Neuronal stem cell (in vitro differentiated cells): ENCODE results near the gene PARP2.

Source experiments
- DNase-seq: peaks from one replicate; pipeline ENCODE4 v3.0.0-alpha.2; 2013; ENCODE audit warnings: low spot score
- H2AFZ ChIP-seq: one replicate; pipeline ENCODE4 v1.6.1; 2013; ENCODE audit warnings: mild to moderate bottlenecking, low read length, inconsistent platforms
- H2AK5ac ChIP-seq: 2 replicates; pipeline ENCODE4 v1.6.1; 2013; ENCODE audit warnings: low read depth, mild to moderate bottlenecking, inconsistent platforms, low read length, moderate library complexity, mixed read lengths
- H2BK120ac ChIP-seq: 2 replicates; pipeline ENCODE4 v1.6.1; 2013; ENCODE audit warnings: low read depth, mild to moderate bottlenecking, inconsistent platforms, low read length, moderate library complexity, mixed read lengths
- H2BK12ac ChIP-seq: one replicate; pipeline ENCODE4 v1.6.1; 2013; ENCODE audit warnings: low read length, inconsistent platforms
- H2BK15ac ChIP-seq: 2 replicates; pipeline ENCODE4 v1.6.1; 2013; ENCODE audit warnings: mild to moderate bottlenecking, low read length, inconsistent platforms, mixed read lengths
- H2BK5ac ChIP-seq: one replicate; pipeline ENCODE4 v1.6.1; 2013; ENCODE audit warnings: inconsistent platforms, mild to moderate bottlenecking, low read length, moderate library complexity
- H3K14ac ChIP-seq: one replicate; pipeline ENCODE4 v1.6.1; 2013; ENCODE audit warnings: low read length, inconsistent platforms
- H3K18ac ChIP-seq: 2 replicates; pipeline ENCODE4 v1.6.1; 2013; ENCODE audit warnings: low read length, inconsistent platforms
- H3K23ac ChIP-seq: 2 replicates; pipeline ENCODE4 v1.6.1; 2013; ENCODE audit warnings: low read depth, mild to moderate bottlenecking, mixed read lengths, low read length, inconsistent platforms; ENCODE audit not compliant: poor library complexity
- H3K27ac ChIP-seq: replicated peaks from 3 replicates; pipeline ENCODE4 v1.5.1; 2013; ENCODE audit warnings: low read length, inconsistent platforms
- H3K27me3 ChIP-seq, 3 experiments: 2 replicates each; pipeline ENCODE4 v1.6.1; 2013; ENCODE audit warnings: low read length in 3 of 3, mild to moderate bottlenecking in 2 of 3, inconsistent platforms in 1 of 3, low read depth in 1 of 3, mixed read lengths in 1 of 3, moderate library complexity in 1 of 3; ENCODE audit not compliant: control insufficient read depth in 3 of 3, insufficient read depth in 3 of 3
- H3K36me3 ChIP-seq, 2 donors: replicated peaks in 1 of 2; 2 replicates each; pipeline ENCODE4 v1.6.1; 2013; ENCODE audit warnings: low read length in 2 of 2; ENCODE audit not compliant: control insufficient read depth in 2 of 2, insufficient read depth in 2 of 2
- H3K4ac ChIP-seq: 2 replicates; pipeline ENCODE4 v1.6.1; 2013; ENCODE audit warnings: inconsistent platforms, mild to moderate bottlenecking, low read length, moderate library complexity
- H3K4me1 ChIP-seq, 2 donors: 1 replicate in 1 of 2; 2 replicates in 1 of 2; pipeline ENCODE4 v1.6.1; 2013; ENCODE audit warnings: low read length in 2 of 2, low read depth in 1 of 2; ENCODE audit not compliant: control insufficient read depth in 2 of 2, insufficient read depth in 1 of 2
- H3K4me2 ChIP-seq: one replicate; pipeline ENCODE4 v1.6.1; 2013; ENCODE audit warnings: mild to moderate bottlenecking, low read length, inconsistent platforms; ENCODE audit not compliant: insufficient read depth, poor library complexity, severe bottlenecking
- H3K4me3 ChIP-seq, 2 donors: 2 replicates each; pipeline ENCODE4 v1.5.1; 2013; ENCODE audit warnings: low read length in 2 of 2, mild to moderate bottlenecking in 2 of 2, inconsistent platforms in 1 of 2, moderate library complexity in 1 of 2
- H3K79me1 ChIP-seq: one replicate; pipeline ENCODE4 v1.6.1; 2013; ENCODE audit warnings: low read depth, mild to moderate bottlenecking, inconsistent platforms, low read length, moderate library complexity
- H3K9ac ChIP-seq: one replicate; pipeline ENCODE4 v1.6.1; 2013; ENCODE audit warnings: mild to moderate bottlenecking, low read depth, low read length, inconsistent platforms; ENCODE audit not compliant: poor library complexity
- H3K9me3 ChIP-seq, 2 donors: replicated peaks in 1 of 2; 2 replicates each; pipeline versions ENCODE3 to v1.6.1; 2013; ENCODE audit warnings: low read length in 2 of 2, mild to moderate bottlenecking in 2 of 2, inconsistent platforms in 1 of 2, low read depth in 1 of 2, mixed read lengths in 1 of 2, moderate library complexity in 1 of 2; ENCODE audit not compliant: control insufficient read depth in 2 of 2, insufficient read depth in 1 of 2
- H4K8ac ChIP-seq: one replicate; pipeline ENCODE4 v1.6.1; 2013; ENCODE audit warnings: low read depth, mild to moderate bottlenecking, inconsistent platforms, low read length, moderate library complexity
- H4K91ac ChIP-seq: one replicate; pipeline ENCODE4 v1.6.1; 2013; ENCODE audit warnings: low read length, low read depth, mild to moderate bottlenecking, inconsistent platforms; ENCODE audit not compliant: poor library complexity
- WGBS, 2 donors: extraction: QIAGEN DNeasy Blood & Tissue Kit; methylation state at CpG; one replicate each; pipeline ENCODE4 v1.1.7; 2013; ENCODE audit warnings: missing lambda C conversion rate in 2 of 2, mixed read lengths in 1 of 2; ENCODE audit not compliant: insufficient read length in 2 of 2, insufficient replicate concordance in 1 of 2; ENCODE audit errors: extremely low coverage in 2 of 2; 5-methylcytosine and 5-hydroxymethylcytosine counted together

PARP2 gene

DNA sequence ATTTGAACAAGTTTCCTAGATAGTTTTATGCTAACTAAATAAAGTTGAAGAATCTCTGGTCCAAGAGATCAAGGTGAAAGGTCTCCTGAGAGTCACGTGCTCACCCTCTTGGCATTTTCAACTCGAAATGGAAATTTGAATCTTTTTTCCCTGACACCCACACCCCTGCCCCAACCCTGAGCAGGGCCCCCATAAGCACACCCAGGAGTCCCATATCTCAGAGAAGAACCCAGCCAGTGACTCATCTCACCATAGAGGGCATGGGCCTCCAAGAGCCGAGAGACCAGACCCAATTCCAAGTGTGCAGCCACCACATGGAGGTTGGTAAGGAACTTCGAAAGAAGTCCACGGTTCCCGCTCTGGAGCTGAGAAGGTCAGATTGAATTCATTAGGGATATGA is 37.2 kb downstream of the PARP2 start:
- no peak overlapping the region for H2BK120ac ChIP-seq
- WGBS, 2 donors, result no CpG with 5 or more reads among the region's 6 CpGs
- H3K36me3 ChIP-seq, result peaks cover 41 to 91% of the 10 kb centered on the region in 2 donors
- H3K27me3 ChIP-seq, result no peaks in the 10 kb centered on the region
- no peak overlapping the region for H4K91ac ChIP-seq
- H3K27ac ChIP-seq, result no peak overlapping the region
- no peaks in the 10 kb centered on the region for H3K9me3 ChIP-seq
- no peak overlapping the region for H3K4ac ChIP-seq
- no peak overlapping the region for H2BK12ac ChIP-seq
- no peak overlapping the region for H3K23ac ChIP-seq
- H3K4me3 ChIP-seq, result no peak overlapping the region
- H2AK5ac ChIP-seq, result no peak overlapping the region
- H3K18ac ChIP-seq, result no peak overlapping the region
- H3K79me1 ChIP-seq, result peaks cover 2% of the 10 kb centered on the region
- H3K9ac ChIP-seq, result no peak overlapping the region
- H2BK5ac ChIP-seq, result no peak overlapping the region
- no peak overlapping the region for H3K4me2 ChIP-seq
- no peak overlapping the region for H2BK15ac ChIP-seq
- H3K4me1 ChIP-seq, result no peaks in the 10 kb centered on the region
- H2AFZ ChIP-seq, result no peak overlapping the region
- no peak overlapping the region for H4K8ac ChIP-seq
- no peak for DNase-seq
- no peak overlapping the region for H3K14ac ChIP-seq

DNA sequence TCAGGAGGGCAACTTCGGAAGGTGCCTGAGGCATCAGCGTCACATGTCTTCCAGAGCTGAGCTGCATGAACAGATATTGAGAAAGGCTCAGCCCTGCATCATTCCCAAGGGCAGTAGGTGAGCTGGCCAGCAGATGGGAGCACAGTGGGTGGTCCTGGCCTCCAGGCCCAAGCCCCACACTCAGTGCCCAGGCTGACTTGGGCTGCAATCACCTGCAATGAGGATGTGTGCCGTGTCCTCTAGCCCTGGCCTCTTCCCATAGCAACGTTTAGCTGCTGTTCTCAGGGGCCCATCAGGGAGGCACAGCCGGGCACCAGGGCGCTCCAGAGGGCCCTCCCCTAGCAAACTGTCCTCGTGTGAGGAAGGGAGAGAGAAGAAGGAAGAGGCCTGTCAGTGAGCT is 37.9 kb downstream of the PARP2 start:
- Histone ChIP-seq H3K14ac (peak overlapping the region; percentile 4), H3K27me3 (no peaks in the 10 kb centered on the region), H2AFZ (no peak overlapping the region), H3K23ac (peak overlapping the region; percentile 3), H3K9me3 (no peaks in the 10 kb centered on the region), H3K4me3 (no peak overlapping the region), H3K79me1 (peaks cover 2% of the 10 kb centered on the region), H3K4me2 (no peak overlapping the region), H3K4me1 (no peaks in the 10 kb centered on the region), H2BK15ac (no peak overlapping the region), H2BK12ac (no peak overlapping the region), H4K8ac (no peak overlapping the region), H3K18ac (no peak overlapping the region), H3K4ac (no peak overlapping the region), H2BK5ac (no peak overlapping the region), H3K9ac (no peak overlapping the region), H2BK120ac (no peak overlapping the region), H3K27ac (no peak overlapping the region), H2AK5ac (no peak overlapping the region), H4K91ac (no peak overlapping the region), H3K36me3 (peaks cover 43 to 91% of the 10 kb centered on the region in 2 donors)
- DNase-seq, result no peak
- no CpG with 5 or more reads among the region's 7 CpGs for WGBS, 2 donors

DNA sequence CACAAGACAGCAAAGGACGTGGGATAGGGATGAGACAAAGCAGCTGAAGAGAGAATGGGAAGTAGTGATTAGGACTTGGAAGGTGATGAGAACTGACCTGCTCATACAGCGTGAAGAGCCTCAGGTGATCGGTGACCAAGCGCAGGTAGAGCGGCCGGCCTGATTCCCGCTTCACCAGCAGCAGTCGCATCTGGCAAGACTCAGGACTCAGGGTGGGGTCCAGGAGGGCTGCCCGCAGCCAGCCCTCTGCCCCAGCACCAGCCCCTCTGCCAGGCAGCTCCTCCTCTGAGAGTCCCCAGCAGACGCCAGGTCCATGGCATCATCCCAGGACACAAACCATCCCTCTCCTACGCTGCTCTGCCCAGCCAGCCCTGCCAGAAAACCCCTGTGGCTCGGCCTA is 39.1 kb downstream of the PARP2 start:
- no peak overlapping the region for H2BK15ac ChIP-seq
- no peak overlapping the region for H2BK120ac ChIP-seq
- no peak overlapping the region for H3K23ac ChIP-seq
- H4K8ac ChIP-seq, result no peak overlapping the region
- no peaks in the 10 kb centered on the region for H3K9me3 ChIP-seq
- no peak overlapping the region for H3K4ac ChIP-seq
- no peak for DNase-seq
- H3K14ac ChIP-seq, result no peak overlapping the region
- no peak overlapping the region for H3K27ac ChIP-seq
- H2BK12ac ChIP-seq, result no peak overlapping the region
- H3K4me3 ChIP-seq, result no peak overlapping the region
- no peak overlapping the region for H4K91ac ChIP-seq
- H3K9ac ChIP-seq, result peak overlapping the region; percentile 68
- peak overlapping the region; percentile 11 for H2BK5ac ChIP-seq
- H3K4me2 ChIP-seq, result no peak overlapping the region
- H2AK5ac ChIP-seq, result no peak overlapping the region
- no peaks in the 10 kb centered on the region for H3K4me1 ChIP-seq
- no peaks in the 10 kb centered on the region for H3K27me3 ChIP-seq
- peaks cover 43 to 88% of the 10 kb centered on the region in 2 donors for H3K36me3 ChIP-seq
- WGBS, 2 donors, result no CpG with 5 or more reads among the region's 12 CpGs
- no peak overlapping the region for H3K18ac ChIP-seq
- H3K79me1 ChIP-seq, result peaks cover 2% of the 10 kb centered on the region
- no peak overlapping the region for H2AFZ ChIP-seq

DNA sequence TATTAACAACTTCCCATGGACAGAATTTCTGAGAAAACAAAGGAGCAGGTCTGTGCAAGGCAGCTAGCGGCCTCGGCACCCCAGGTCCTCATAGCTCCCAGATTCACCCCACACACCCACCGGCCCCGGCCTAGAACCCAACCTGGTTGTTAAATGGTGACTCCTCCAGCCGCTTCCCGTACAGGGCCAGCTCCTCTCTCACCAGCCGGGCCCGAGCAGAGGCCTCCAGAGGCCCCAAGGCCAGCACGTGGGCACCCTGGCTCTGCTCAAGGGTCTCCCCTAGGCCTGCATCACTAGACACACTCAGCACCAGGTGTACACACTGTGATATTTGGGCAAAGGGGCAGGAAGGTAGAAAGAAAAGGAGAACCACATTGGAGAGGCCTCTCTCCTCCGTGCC is 39.6 kb downstream of the PARP2 start:
- Histone ChIP-seq H3K14ac (no peak overlapping the region), H3K4me3 (no peak overlapping the region), H3K27ac (no peak overlapping the region), H3K4me1 (no peaks in the 10 kb centered on the region), H4K91ac (no peak overlapping the region), H3K9ac (no peak overlapping the region), H3K18ac (no peak overlapping the region), H2BK120ac (no peak overlapping the region), H3K9me3 (no peaks in the 10 kb centered on the region), H3K4ac (no peak overlapping the region), H2AK5ac (no peak overlapping the region), H3K36me3 (peaks cover 44 to 91% of the 10 kb centered on the region in 2 donors), H4K8ac (no peak overlapping the region), H3K27me3 (no peaks in the 10 kb centered on the region), H2BK5ac (no peak overlapping the region), H2AFZ (no peak overlapping the region), H2BK15ac (no peak overlapping the region), H3K79me1 (peaks cover 2% of the 10 kb centered on the region), H3K4me2 (no peak overlapping the region), H3K23ac (no peak overlapping the region), H2BK12ac (no peak overlapping the region)
- WGBS, 2 donors, result no CpG with 5 or more reads among the region's 10 CpGs
- no peak for DNase-seq
